NCI-H526 (cell line): ENCODE results near the gene IFITM10.

ENCODE experiments used
- DNase-seq, 2 experiments: peaks; one replicate each; lab custom pipeline; 2025; lab: John Stamatoyannopoulos, UW

IFITM10 gene

DNA sequence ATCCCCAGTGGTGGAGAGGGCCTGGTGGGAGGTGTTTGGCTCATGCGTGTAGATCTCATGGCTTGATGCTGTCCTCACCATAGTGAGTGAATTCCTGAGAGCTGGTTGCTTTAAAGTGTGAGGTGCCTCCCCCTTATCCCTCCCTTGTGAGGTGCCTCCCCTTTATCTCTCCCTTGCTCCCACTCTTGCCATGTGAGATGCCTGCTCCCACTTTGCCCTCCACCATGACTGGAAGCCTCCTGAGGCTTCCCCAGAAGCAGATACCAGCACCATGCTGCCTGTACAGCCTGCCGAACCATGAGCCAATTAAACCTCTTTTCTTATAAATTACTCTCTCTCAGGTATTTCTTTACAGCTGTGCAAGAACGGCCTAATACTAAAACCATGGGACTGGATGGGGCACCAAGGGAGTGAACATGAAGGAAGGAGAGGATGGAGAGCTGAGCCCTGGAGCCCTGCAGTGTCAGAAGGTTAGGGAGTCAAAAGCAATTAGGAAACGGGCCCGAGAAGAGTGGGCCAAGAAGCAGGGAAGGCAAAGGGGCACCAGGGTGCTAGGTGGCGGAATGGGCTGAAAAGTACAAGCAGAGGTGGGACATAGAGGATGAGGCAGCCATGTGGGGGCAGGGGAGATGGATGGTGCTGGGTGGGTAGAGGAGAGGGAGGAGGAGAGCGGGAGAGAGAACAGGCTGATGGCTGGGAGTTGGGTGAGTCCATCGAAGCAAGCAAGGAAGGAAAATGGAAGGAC, 9.4 kb downstream of the IFITM10 start:
- DNase-seq: no peak

DNA sequence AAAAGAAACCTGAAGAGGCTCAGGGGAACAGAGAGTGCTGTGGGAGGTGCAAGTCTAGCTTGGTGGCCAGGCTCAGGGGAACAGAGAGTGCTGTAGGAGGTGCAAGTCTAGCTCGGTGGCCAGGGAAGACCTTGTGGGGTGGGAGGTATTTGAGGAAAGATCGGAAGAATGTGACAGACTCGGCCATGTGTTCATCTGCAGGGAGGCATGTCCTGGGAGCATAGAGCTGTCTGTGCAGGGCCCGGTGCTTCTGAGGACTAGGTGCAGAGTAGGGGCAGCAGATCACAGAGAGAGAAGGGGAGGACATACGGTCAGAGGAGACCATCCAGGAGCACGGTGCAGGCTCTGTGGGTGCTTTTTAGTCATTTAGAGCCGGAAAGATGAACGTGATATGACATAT, 10.8 kb downstream of the IFITM10 start:
- DNase-seq: no peak

DNA sequence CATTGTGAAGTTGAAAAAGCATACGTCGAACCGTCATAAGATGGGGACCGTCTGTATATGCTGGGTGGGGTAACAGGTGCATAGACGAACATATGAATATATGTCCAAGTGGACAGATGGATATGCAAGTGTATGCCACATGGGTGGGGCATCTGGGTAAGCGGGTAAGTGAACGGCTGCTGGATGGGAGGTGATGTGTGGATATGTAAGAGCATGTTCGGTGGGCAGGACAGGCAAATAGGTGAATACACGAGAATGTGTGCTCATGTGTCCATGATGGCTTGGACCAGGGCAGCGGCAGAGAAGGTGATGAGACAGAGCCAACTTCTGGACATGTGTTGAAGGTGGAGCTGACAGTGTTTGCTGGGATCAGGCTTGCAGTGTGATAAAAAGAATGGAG, 12.0 kb downstream of the IFITM10 start:
- DNase-seq: no peak

DNA sequence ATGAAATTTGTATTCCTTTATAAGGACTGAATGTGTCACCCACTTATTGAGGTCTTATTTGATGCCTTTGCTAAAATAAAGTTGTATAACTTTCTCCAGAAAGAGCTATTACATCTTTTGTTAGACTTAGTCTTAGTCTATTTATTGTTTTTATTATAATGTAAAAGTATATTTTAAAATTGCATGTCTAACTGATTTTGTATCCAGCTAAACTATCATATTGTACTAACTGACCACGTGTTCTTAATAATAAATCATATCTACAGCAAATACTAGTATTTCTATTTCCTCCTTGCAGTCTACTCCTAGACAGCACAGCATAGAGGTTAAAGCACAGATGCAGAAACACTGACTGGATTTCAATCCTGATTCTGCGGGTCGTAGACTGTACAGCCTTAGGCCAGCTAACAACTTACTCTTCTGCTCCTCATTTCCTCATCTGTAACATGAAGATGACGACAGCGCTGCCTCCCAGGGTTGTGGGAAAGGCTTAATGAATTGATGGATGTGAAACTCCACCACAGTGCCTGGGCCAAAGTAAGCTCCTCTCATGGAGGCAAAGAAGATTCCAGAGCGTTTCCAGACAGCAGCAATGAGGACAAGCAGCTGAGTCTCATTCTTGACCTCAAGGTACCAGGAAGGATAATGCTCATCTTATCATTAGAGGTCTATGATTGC, 13.2 kb downstream of the IFITM10 start:
- DNase-seq: no peak

DNA sequence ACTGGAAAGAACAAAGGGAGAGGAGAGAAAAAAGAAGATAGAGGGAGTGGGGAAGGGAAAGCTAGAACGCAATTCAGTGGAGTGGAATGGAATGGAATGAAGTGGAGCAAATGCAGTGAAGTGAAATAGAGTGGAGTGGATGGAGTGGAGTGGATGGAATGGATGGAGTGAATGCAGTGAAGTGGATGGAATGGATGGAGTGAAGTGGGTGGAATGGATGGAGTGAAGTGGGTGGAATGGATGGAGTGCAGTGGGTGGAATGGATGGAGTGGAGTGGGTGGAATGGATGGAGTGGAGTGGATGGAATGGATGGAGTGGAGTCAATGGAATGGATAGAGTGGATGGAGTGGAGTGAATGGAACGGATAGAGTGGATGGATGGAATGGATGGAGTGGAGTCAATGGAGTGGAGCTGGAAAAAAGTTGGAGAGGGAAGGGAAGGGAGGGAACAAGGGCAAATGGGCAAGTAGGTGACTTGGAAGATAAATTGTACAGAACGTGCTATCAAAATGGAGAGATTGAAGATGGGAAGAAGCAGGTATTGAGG, 13.9 kb downstream of the IFITM10 start:
- DNase-seq: no peak

DNA sequence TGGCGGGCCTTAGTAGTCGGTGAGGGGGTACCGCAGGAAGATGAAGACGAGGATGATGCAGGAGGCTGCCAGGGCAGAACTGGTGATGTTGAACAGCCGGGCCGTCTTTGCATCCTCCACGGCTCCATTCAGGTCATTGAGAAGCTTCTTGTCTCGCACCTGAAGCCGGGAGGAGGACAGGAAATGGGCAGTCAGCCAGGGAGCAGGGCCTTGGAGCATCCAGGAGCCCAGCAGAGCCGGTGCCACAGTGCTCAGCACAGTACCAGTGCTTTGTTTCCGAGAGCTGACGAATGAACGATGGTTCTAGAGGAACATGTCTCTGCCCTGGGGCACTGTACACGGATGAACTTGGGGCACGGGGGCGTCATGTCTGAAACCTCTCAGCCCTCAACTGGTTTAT, 15.1 kb downstream of the IFITM10 start:
- no peak for DNase-seq

DNA sequence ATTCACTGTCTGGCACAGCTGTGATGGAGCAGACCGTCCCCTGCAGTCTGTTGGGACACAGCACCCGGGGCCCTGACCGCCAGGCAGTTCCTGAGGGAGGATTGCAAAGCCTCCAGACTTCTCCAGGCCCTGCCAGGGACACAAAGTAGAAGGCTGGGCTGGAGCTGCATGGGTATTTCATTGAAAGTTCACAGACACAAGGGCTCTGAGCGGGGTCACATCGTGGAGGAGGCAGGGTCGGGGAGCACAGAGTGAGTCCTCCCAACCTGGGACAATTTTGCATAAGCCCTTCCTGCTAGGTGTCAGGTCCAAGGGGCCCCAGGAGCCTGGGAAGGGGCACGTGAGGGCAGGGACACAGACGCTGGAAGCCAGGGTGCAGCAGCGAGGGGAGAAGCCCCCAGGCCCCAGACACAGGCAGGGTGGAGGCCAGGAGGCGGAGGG, 15.7 kb downstream of the IFITM10 start:
- no peak for DNase-seq

DNA sequence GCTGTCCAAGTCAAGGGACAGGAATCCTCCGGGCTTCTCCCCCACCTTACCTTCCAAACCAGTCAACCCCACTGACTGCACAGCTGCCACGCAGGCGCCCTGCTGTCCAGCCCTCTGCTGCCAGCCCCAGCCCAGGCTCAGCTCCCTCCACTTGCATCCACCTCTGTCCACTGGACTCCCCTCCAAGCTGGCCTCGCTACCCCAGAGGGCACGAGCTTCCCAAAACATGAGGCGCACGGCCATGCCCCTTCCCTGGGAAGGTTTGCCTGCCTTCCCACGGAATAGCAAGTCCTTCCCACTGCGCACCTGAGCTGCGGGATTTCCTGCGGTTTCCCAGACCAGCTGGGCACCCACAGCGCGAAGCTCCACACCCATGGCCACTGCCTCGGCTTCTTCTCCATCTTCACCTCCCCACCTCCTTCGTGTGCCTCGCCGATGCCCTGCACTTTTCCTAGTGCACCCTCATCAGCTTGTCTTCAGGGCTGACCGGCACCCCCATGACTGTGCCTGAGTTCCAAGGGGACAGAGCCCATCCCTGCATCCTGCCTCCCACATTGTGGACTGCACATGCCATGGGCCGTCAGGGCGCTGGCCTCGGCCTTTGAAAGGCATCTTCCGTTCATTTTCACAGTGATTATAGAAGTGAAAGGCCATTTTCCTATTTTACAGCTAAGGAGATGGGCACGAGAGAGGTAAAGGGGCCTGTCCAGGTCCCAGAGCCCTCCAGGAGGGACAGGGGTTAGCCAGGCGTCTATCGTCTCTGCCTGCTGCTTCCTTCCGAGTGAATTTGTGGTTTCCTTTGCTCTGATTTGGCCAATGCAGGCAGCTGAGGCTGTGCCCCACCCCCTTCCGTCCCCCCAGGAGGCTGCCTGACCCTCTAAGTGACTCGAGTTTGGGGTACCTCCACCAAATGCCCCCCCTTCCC, 16.4 kb downstream of the IFITM10 start:
- DNase-seq: no peak

DNA sequence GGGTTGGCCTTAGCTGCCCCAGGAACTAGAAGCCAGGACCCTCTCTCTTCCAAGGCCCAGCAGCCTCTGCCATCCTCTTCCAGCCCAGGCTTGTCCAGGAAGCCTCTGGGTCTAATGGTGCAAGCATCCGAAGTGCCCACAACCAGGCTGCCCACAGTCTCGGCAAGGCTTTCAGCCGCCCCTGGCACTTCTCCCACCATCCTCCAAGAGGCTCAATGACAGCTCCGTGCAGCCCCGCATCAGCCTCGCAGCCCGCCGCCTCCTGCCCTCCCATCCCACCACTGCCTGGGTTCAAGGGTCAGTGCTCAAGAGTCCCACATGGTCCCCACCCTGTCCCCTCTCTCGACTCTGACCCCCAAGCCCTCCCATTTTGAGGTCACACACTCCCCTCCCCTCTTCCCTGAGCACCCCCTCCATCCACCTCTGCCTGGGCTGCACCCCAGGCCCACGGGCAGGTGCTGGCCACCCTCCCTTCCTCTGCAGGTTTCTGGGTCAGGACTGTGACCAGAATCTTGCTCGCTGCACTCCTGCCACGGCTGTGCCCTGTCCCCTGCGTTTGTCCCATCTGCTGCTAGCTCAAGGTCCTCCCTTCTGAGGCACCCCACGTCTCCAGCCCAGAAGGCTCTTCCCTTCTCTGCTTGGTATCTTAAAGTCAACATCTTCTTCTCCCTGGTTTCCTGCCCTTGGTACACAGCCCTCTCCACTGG, 17.2 kb downstream of the IFITM10 start:
- no peak for DNase-seq

DNA sequence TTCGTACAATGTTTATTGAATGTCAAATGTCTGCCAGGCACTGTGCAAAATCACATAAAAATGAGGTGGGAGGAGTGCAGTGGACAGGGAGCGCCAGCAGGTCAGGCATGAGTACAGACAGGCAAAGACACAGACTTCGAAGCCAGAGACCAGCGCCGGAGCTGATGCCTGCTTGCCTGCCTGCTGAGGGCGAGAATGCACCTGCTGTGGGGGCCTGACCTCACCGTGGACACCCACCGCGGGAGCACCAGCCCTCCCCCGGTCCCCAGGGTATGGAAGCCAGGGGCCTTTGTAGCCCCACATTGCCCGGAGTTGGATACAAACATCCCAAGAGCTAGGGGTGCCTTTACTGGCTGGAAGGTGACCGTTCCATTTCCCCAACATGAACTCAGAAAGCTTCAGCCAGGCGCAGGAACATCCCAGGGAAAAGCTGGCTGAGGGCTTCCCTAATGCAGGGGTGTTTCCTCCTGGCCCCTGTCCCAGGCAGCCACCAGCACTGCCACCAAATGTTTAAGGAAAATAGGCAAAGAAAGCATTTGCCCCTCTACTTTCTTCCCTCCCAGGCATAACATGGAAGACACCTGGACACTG, 17.9 kb downstream of the IFITM10 start:
- DNase-seq: no peak

DNA sequence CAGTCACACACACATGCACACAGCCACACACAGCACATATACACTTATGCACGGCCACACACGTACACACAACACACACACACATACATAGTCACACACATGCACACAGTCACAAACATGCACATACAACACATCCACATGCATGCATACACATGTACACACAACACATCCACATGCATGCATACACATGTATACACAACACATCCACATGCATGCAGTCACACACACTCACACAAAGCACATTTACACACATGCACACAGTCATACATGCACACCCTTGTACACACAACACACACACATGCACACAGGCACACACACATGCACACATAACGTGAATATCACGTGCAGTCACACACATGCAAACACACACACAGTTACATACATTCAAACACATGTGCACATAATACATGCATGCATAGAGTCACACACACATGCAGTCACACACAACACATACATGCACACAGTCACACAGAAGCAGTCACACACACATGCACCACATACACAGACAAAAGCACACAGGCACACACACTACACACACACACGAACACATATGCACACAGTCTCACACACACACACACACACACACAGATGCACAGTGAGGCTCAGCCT, 18.8 kb downstream of the IFITM10 start:
- DNase-seq: no peak

DNA sequence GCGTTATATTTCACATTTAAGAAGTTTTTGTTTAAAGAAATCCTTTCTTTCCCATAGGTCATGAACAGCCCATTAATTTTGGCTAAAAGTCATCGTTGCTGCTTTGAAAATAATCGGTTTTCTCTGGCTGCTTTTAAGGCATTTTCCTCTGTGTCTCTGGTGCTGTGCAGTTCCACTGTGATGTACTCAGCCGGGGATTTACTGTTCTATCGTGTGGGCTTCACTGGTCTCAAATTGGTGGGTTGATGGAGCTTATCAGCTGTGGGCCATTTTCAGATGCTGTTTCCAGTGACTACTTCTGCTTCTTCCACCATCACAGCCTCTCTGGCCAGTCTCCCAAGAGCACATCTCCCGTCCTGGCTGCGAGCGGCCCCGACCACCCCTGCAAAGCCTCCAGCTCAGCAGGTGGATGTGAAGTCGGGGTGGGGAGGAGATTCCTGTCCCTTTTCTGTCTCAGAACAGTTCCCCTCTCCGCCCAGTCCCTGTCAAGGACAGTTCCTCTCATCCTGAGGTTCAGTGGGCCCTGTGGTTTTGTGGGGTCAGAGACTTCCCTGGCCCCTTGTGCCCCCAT, 20.3 kb downstream of the IFITM10 start:
- no peak for DNase-seq

DNA sequence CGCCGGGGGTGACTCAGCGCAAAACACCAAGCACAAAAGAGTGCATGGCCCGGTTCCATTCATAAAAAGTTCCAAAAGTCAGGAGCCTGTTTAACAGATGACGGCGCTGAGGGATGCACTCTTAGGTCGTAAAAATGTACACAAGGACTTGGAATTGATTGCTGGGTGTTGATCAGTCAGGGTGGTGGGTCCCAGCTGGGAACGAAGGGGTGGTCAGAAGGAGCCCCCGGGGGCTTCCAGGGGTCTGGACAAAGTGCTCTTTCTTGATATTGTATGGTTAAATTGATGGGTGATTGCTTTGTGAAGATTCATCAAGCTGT, 20.7 kb downstream of the IFITM10 start:
- DNase-seq: no peak

DNA sequence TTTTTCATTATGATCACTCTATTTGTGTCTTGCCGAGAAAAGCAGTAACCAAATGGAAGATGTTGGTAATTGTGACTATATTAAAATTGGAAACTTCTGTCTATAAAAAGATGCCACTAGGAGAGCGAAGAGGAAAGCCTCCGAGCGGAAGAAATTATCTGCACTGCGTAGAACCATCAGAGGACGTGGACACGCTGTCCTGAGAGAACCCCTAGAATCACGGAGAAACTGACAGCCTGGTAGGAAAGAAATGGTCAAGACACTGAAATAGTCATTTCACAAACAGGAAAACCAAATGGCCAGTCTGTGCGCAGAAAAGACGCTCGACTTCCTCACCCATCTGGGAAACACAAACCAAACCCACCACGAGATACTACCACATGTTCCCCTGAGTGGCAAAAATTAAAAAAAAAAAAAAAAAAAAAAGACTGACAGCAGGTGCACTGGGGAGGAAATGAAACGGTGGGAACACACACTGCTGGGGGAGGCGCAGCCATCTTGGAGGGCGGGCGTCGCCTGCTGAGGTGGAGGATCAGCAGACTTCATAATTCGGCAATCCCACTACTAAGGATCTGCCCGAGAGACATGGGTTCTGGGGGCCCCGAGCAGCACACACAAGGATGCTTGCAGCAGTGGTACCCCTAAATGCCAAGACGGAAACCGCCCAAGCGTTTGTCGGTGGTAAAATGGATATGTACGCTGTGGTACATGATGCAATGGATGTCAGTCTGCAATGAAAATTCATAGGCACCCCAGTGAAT, 21.3 kb downstream of the IFITM10 start:
- DNase-seq: no peak

DNA sequence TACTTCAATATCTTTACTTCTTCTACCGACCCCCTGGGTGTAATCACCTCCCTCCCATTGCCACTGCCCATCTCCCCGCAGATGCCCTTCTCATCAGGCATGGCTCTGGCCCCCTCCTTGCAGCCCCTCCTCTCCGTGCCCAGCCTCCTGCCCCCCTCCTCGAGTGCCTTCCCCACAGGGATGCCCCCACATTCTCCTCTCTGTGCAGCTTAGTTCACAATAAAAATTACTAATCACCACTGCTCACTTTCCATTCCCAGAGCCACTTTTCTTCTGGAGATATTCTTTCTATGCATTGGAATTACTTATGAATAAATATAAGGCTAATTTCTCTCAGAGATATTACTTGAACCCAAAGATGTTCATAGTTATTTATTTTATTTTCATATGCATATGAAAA, 22.1 kb downstream of the IFITM10 start:
- no peak for DNase-seq

DNA sequence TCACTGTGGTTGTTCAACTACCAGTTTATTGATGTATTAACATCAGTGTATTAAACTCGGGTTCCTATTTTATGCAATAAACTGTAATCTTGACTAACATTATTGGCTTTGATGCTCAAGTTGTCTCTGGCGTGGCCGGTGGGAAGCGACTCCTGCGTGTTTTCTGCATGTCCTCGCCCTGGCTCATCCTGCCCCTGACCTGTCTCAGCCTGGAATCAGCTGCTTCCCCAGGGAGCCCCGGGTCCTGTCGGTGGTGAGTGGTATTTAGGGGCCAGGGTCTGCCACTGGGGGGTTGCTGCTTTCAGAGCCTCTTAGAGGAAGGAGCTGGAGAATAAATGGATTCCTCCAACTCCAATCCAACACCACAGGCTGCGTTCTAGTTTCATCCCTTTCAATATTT, 22.5 kb downstream of the IFITM10 start:
- no peak for DNase-seq

DNA sequence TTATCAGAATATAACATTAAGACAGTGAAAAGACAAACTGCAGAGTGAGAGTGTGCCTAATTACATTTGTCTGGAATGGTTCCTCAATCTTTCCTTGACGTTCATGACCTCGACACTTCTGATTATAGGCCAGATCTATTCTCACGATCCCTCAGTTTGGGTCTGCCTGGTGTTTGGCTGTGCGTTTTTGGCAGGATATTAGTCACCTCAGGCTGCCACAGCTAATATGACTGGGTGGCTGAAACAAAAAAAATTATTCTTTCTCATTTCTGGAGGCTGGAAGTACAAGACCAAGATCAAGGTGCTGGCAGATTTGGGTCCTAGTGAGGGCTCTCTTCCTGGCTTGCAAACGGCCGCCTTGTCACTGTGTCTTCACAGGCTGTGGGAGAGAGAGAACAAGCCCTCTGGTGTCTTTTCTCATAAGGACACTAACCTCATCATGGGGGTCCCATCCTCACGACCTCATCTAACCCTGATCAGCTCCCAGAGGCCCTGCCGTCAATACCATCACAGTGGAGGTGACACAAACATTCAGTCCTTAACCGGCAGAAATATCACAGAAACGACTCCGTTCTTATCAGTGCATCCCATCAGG, 23.2 kb downstream of the IFITM10 start:
- DNase-seq: no peak

DNA sequence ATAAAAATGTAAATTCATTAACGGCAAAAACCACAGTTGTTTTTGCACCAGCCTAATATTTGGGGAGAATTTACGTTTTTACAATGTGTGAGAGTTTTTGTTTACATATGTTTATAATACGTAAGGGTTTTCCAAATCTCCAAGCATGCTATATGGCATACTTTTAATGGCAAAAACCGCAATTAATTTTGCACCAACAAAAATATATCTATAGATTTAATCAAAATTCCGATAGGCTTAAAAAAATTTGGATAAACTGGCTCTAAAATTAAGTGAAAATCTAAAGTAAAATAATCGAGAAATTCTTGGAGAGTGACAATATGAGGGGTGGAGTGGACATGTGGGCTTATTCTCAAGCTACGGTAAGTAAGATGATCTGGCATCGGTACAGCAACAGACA, 30.6 kb downstream of the IFITM10 start:
- no peak for DNase-seq

DNA sequence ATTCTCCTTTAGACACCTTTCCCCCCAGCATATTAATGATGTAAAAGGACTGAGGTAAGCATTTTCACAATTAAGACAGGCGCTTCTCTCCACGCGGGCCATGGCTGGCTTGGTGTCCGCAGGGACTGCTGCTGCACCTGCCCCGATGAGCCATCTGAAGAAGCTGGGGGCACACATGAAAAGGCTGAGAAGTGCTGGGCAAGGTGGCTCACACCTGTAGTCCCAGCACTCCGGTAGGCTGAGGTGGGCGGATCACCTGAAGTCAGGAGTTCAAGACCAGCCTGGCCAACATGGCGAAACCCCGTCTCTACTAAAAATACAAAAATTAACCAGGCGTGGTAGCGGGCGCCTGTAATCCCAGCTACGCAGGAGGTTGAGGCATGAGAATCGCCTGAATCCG, 32.1 kb downstream of the IFITM10 start:
- DNase-seq: no peak

DNA sequence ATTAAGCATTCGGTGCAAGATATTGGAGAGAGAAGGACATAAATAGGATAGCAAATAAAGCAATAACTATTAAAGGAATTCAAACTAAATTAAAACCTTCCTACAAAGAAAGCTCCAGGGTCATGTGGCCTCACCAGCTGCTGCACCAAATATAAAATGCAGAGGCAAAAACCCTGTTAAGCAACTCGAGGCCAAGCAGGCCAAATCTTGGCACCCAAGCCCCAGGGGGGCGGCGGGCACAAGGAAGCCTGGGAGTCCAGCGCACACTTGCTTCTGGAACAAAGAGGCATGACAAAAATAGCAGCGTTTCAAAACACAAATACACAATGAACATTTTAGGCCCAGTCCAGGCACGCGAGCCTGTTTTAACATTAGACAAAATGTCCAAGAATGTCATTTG, 32.6 kb downstream of the IFITM10 start:
- no peak for DNase-seq
